NCI-H226 (cell line): ENCODE results near the gene MYO1B.

Experiments used
- DNase-seq: peaks from one replicate; pipeline ENCODE4 v3.0.0-alpha.2; 2015

MYO1B gene

GRCh38 chr2:191245046-191245868, at the start of gene MYO1B:
MYO1B (plus strand) TSS chr2:191245404; CDS start chr2:191276896, 31,492 bp downstream.
- peak; percentile 84 for DNase-seq

DNA sequence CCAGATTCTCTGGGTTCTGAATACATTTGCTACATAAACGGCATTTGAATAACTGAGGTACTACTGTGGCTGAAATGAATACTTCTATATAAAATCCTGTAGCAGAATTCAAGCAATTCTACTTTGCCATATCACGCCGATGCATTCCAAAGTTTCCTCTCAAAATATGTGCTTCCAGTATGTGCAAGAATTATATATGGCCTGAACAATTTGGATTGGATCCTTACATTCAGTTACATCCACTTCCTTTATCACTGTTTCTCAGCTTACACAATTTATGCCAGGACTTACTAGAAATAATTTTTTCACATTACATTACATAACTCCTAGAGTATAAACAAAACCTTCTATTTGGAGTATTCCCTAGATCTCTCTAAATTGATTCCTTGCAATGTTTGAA, 48.1 kb upstream of the MYO1B start:
- no peak for DNase-seq

- no peak for DNase-seq
Measured at GRCh38 chr2:191198271-191198670, 46.9 kb upstream of the MYO1B start.

DNA sequence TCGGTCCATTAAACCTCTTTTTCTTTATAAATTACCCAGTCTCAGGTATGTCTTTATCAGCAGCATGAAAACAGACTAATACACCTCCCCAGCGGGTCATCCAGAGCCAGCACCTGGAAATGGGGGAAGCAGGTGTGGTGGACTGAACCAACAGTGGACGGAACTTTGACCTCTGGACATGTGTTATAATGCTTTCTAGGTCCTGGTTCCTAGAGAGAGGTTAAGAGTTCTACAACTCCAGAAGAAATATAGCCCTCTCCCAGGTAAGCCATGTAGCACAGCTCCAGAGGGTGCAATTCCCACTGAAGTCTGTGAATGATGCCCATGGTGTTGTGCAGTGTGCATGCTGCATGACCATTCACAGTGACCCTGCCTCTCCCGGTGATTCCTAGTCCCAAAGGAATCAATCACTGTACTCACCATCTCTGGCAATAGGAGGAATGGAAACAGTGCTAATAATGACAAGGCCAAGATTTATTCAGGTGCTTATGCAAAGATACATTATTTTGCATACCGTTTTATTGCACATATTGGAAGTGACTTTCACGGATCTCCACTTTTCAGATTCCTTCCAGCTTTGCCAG, 45.2 kb upstream of the MYO1B start:
- DNase-seq = no peak

DNA sequence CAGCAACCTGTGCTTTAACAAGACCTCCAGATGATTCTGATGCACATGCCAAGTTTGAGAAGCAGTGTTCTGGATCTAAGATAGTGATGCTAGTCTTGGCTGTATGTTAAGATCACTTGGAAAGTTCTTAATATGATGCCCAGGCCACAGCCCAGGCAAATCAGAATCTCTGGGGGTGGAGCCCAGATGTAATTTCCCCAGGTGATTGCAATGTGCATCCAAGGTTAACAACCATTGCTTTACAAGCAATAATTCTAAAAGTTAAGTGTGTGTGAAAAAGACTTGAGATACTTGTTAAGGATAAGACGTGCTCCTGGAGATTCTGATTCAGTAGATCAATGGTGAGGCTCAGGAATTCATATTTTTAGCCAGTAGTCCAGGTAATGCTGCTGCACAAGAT, 44.3 kb upstream of the MYO1B start:
- no peak for DNase-seq

DNA sequence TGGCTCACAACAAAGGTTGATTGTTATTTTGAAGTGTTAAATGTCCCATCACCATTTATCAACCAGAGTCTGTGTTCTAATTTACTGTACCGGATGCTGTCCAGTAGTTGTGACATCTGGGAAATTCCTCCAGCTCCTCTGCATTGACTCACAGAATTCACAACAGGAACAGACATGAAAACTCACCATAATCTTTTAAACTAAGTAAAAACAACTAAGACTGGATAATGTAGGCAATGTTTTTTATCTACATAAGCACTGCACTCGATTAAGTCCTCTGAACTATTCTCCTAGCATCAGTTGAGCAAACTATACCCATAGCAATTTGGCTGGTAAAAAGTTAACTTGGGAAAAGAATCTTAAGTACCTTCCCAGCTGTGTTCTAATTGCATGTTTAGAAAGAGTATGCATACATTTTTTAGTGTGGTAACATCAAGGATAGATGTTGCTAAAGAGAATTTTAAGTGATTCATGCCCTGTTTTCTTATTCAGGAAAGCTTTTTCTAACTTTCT, 42.9 kb upstream of the MYO1B start:
- DNase-seq = peak; percentile 70

GRCh38 chr2:191202881-191203397, 42.3 kb upstream of the MYO1B start:
- DNase-seq = peak; percentile 11

- DNase-seq = no peak
Measured at GRCh38 chr2:191204433-191204832, 40.8 kb upstream of the MYO1B start.

- no peak for DNase-seq
Measured at GRCh38 chr2:191206613-191207471, 38.4 kb upstream of the MYO1B start.

GRCh38 chr2:191209340-191209739, 35.9 kb upstream of the MYO1B start:
- peak; percentile 27 for DNase-seq

- DNase-seq = no peak
Measured at GRCh38 chr2:191212119-191212518, 33.1 kb upstream of the MYO1B start.

GRCh38 chr2:191213333-191213732, 31.9 kb upstream of the MYO1B start:
- DNase-seq = no peak

DNA sequence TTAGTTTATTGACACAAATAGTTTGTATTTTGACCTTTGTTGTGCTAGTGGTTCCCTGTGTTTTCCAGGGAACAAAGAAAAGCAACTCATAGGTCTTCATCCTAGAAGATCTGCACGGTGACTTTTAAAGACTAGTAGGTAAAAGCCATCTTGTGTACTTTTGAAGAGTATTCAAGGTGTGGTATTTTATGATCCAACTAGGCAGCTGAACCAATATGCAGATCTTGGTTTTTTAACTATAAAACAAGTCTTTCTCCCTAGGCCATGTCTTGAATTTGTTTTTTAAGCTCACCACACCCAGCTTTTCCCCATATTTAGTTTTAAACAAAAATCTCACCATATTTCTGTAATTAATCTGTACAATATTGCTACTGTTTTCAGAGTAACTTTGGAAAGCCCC, 30.0 kb upstream of the MYO1B start:
- DNase-seq = no peak

DNA sequence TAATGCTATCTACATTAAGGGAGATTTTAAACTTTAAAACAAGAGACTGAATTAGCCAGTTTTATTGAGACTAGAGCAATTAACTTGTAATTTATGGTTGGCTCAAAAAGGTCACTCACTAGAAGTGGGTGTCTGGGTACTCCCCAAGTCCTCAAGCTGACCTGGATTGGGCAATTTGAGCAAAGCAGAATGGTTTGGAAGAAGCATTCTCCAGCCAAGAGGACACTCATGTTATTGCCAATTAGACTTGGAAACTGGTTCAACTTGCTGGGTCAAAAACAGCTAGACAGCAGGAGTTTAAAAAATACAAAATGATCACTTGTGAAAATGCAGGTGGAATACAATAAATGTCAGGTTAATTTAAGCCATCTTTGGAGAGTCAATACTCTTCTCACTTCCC, 29.5 kb upstream of the MYO1B start:
- no peak for DNase-seq

- peak; percentile 51 for DNase-seq
Measured at GRCh38 chr2:191217580-191217979, 27.6 kb upstream of the MYO1B start.

DNA sequence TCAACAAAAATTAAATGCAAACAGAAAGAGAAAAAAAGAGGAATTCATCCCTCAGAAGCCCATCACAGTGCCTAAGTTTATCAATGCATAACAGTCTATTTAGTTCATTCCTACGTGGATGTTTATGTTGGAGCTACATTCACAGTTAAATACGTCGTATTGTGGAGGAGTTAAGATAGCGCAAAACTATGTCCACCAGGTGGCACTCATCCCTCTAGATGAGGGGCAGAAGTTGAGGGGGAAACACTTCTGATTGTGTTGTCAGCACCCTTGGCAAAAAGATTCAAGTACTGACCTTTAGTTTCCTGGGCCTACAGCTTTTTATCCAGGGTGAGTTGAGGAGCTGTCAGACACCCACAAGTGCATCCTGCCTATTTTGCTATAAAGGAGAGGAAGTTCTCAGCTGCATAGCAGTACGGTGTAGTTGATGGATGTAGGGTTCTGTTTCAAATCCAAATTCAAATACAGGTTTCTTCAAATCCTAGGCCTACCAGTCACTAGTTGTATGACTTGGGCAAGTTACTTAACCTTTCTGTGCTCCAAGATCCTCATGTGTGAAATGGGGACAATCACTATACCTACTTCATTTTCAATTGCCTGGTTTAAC, 26.8 kb upstream of the MYO1B start:
- peak; percentile 59 for DNase-seq

DNA sequence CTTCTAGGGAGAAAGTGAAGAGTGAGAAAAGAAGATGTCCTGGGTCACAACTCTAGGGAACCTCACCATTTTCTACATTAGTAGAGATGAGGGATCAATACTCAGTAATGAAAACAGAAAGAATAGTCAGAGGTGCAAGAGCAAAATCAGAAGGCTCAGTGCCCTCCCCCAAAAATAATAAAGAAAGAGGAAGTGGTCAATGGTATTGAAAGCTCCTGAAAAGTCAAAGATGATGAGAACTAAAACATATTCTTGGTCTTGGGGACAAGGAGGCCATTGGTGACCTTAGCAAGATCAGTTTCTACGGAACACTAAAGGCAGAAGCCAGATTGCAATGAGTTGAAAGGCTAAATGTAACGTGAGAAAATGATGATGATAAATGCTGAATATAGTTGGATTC, 24.5 kb upstream of the MYO1B start:
- no peak for DNase-seq

DNA sequence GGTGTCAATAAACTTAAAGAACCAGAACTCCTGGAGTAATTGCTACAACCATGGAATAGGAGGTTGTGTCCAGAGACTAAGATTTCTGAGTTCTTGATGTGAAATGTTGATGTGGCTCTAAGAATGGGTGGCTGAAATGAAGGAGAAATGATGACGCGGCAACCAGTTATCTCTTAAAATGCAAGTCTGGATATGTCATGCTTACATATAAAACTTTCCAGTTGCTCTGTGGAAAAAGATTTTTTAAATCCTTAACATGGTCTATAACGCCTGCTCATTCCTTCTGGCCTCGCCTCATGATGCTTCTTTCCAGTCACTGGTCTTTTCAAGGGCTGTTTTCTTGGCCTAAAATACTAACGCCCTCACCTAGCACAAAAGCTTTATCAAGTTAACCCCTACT, 23.5 kb upstream of the MYO1B start:
- DNase-seq = no peak

- DNase-seq = no peak
Measured at GRCh38 chr2:191222507-191222906, 22.7 kb upstream of the MYO1B start.

- DNase-seq = no peak
Measured at GRCh38 chr2:191222952-191223351, 22.3 kb upstream of the MYO1B start.

DNA sequence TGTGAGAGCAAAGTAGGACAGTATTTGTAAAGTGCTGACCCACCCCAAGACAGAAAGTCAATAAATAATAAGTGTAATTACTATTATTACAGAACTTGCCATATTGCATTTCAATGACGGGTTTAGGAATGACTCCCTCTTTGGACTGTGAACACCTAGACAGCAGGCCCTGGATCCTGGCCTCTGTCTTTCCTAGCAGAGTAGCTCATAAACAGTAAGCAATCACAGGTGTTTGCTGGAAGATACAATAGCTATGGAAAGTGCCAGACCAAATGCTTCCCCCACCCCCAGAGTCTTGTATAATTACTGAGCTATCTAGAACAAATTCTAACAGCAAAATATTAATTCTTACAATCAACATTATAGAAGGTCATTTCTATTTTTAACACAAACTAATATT, 20.1 kb upstream of the MYO1B start:
- DNase-seq = no peak

GRCh38 chr2:191225690-191226089, 19.5 kb upstream of the MYO1B start:
- DNase-seq = no peak

GRCh38 chr2:191226196-191226595, 19.0 kb upstream of the MYO1B start:
- no peak for DNase-seq
